ENCODE results near the gene OPHN1. TPM values are rescaled to one million over a fixed set of nuclear protein-coding genes. Genes with fewer than 3 reads are reported as not detected.

The OPHN1 gene
- total and polyA plus RNA-seq, 7 donors = 0.92 to 19.4 (median 6.9) TPM

- no peaks in the 10 kb centered on the region for H3K4me1 ChIP-seq
- no peaks in the 10 kb centered on the region for H3K27me3 ChIP-seq
- DNase-seq = no peak
- H3K27ac ChIP-seq = no peak overlapping the region
- H3K4me3 ChIP-seq = no peak overlapping the region
- intact Hi-C loops (cut with DNase I) = loop anchor here (1.0 kb wide), 1 partner anchor 265 kb away; no protein-coding TSS in a partner anchor
- no peaks in the 10 kb centered on the region for H3K9me3 ChIP-seq
- H3K36me3 ChIP-seq = no peaks in the 10 kb centered on the region
- WGBS, 2 donors = 28 to 35% methylated on average over 8 of the region's 8 CpGs
- TF ChIP-seq CTCF (IDR thresholded peaks at IDR 0.05) (peak; percentile 22 to 49 (median 29)), POLR2A (IDR thresholded peaks at IDR 0.05) (no peak)
These were observed 29.4 kb upstream of the OPHN1 start for GRCh38 chrX:68462653-68463052.

DNA sequence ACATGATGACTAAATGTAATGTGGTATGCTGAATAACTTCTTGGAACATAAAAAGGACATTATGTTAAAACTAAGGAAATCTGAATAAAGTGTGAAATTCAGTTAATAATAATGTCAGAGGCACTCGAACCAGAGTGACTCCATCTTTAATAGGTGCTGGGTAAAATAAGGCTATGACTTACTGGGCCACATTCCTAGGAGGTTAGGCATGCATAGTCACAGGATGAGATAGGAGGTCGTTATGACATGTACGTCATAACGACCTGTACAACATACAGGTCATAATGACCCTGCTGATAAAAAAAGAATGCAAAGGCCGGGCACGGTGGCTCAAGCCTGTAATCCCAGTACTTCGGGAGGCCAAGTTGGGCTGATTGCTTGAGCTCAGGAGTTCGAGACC lies 28.9 kb upstream of the OPHN1 start:
- DNase-seq = no peak
- TF ChIP-seq EP300 (IDR thresholded peaks at IDR 0.05) (no peak), CTCF (IDR thresholded peaks at IDR 0.05) (no peak), POLR2A (IDR thresholded peaks at IDR 0.05) (no peak), POLR2AphosphoS5 (IDR thresholded peaks at IDR 0.05) (no peak)
- no peak overlapping the region for H3K27ac ChIP-seq
- H3K36me3 ChIP-seq = no peaks in the 10 kb centered on the region
- H3K27me3 ChIP-seq = no peaks in the 10 kb centered on the region
- intact Hi-C loops (cut with DNase I) = loop anchor here (1.0 kb wide), 1 partner anchor 265 kb away; no protein-coding TSS in a partner anchor
- WGBS, 2 donors = 56 to 71% methylated on average over 8 of the region's 8 CpGs
- H3K4me3 ChIP-seq = no peak overlapping the region
- no peaks in the 10 kb centered on the region for H3K4me1 ChIP-seq
- H3K9me3 ChIP-seq = no peaks in the 10 kb centered on the region

GRCh38 chrX:68461576-68461975 lies 28.3 kb upstream of the OPHN1 start:
- Histone ChIP-seq H3K36me3 (no peaks in the 10 kb centered on the region), H3K27ac (no peak overlapping the region), H3K9me3 (no peaks in the 10 kb centered on the region), H3K4me1 (no peaks in the 10 kb centered on the region), H3K27me3 (no peaks in the 10 kb centered on the region), H3K4me3 (no peak overlapping the region)
- no peak for DNase-seq
- intact Hi-C loops (cut with DNase I) = no loop called here
- TF ChIP-seq EP300 (IDR thresholded peaks at IDR 0.05) (no peak), POLR2AphosphoS5 (IDR thresholded peaks at IDR 0.05) (no peak), CTCF (IDR thresholded peaks at IDR 0.05) (no peak), POLR2A (IDR thresholded peaks at IDR 0.05) (no peak)

GRCh38 chrX:68461093-68461492 lies 27.8 kb upstream of the OPHN1 start:
- Histone ChIP-seq H3K9me3 (no peaks in the 10 kb centered on the region), H3K4me1 (no peaks in the 10 kb centered on the region), H3K27me3 (no peaks in the 10 kb centered on the region), H3K36me3 (no peaks in the 10 kb centered on the region), H3K27ac (no peak overlapping the region), H3K4me3 (no peak overlapping the region)
- WGBS, 2 donors = 55 to 58% methylated on average over 6 of the region's 6 CpGs
- DNase-seq = no peak
- intact Hi-C loops (cut with DNase I) = no loop called here
- TF ChIP-seq CTCF (IDR thresholded peaks at IDR 0.05) (no peak), POLR2A (IDR thresholded peaks at IDR 0.05) (no peak), EP300 (IDR thresholded peaks at IDR 0.05) (no peak), POLR2AphosphoS5 (IDR thresholded peaks at IDR 0.05) (no peak)

- H3K4me3 ChIP-seq = no peak overlapping the region
- WGBS, 2 donors = 56 to 83% methylated on average over 4 of the region's 4 CpGs
- intact Hi-C loops (cut with DNase I) = no loop called here
- H3K4me1 ChIP-seq = no peaks in the 10 kb centered on the region
- no peak for TF ChIP-seq EP300 (IDR thresholded peaks at IDR 0.05)
- no peak for TF ChIP-seq CTCF (IDR thresholded peaks at IDR 0.05)
- no peak for TF ChIP-seq POLR2A (IDR thresholded peaks at IDR 0.05)
- no peak for TF ChIP-seq POLR2AphosphoS5 (IDR thresholded peaks at IDR 0.05)
- no peak for DNase-seq
- no peaks in the 10 kb centered on the region for H3K27me3 ChIP-seq
- H3K36me3 ChIP-seq = no peaks in the 10 kb centered on the region
- H3K27ac ChIP-seq = no peak overlapping the region
- no peaks in the 10 kb centered on the region for H3K9me3 ChIP-seq
These were observed 21.8 kb upstream of the OPHN1 start for GRCh38 chrX:68455151-68455510.
